Activated B cell treated with CpG ODN at 0.5 μM for 24 hours (primary cell): ENCODE data around the gene RBMS1. TPM values are rescaled to one million over a fixed set of nuclear protein-coding genes. Genes with fewer than 3 reads are reported as not detected.

Experiments
- ATAC-seq: fragments of 200-7000 bp; cut with Tn5 transposase; one replicate; pipeline ENCODE4 v1.10.0; 2021; ENCODE audit warnings: low read depth, mild to moderate bottlenecking, moderate library complexity
- CTCF ChIA-PET: fragments of 350-600 bp; sonication (Branson Sonifier 250); formaldehyde crosslinking; loops from one replicate; lab custom pipeline; 2021; ENCODE audit warnings: antibody characterized with exemption; lab: Charles Lee
- POLR2A ChIA-PET: fragments of 350-600 bp; sonication (Branson Sonifier 250); formaldehyde crosslinking; loops from one replicate; lab custom pipeline; 2021; ENCODE audit warnings: antibody characterized with exemption; lab: Charles Lee
- DNase-seq: peaks from one replicate; pipeline ENCODE4 v3.0.0; 2022
- H3K27ac Mint-ChIP-seq: one replicate; pipeline ENCODE4 v1.8.0; 2020; ENCODE audit warnings: mixed read lengths
- H3K27me3 Mint-ChIP-seq: one replicate; pipeline ENCODE4 v1.8.0; 2021; ENCODE audit warnings: mixed read lengths
- H3K36me3 Mint-ChIP-seq: one replicate; pipeline ENCODE4 v1.8.0; 2021; ENCODE audit warnings: low read depth, mixed read lengths
- H3K4me1 Mint-ChIP-seq: one replicate; pipeline ENCODE4 v1.8.0; 2021; ENCODE audit warnings: mixed read lengths
- H3K4me3 Mint-ChIP-seq: one replicate; pipeline ENCODE4 v1.8.0; 2020; ENCODE audit warnings: mild to moderate bottlenecking, mixed read lengths
- H3K9me3 Mint-ChIP-seq: one replicate; pipeline ENCODE4 v1.8.0; 2020; ENCODE audit warnings: mixed read lengths
- CTCF ChIP-seq: fragments of 200-600 bp; IDR thresholded peaks from one replicate; pipeline ENCODE4 v1.8.0; 2022; ENCODE audit warnings: antibody characterized with exemption, mild to moderate bottlenecking
- intact Hi-C: fragments of 100-400 bp; cut with micrococcal nuclease; formaldehyde crosslinking; loops from one replicate; pipeline ENCODE4 v1.15.1; 2024
- total RNA-seq: library from RNA; stranded (reverse); gene quantifications from 2 replicates; pipeline ENCODE4 v1.2.3, GENCODE V29; 2022

Gene RBMS1
- total RNA-seq, 1 donor from 2014 or later = 30.9 TPM

GRCh38 chr2:160334028-160334741 is 159.4 kb downstream of the RBMS1 start:
- H3K4me3 Mint-ChIP-seq = no peak overlapping the region
- POLR2A ChIA-PET = no interaction called here
- no peak for ATAC-seq

DNA sequence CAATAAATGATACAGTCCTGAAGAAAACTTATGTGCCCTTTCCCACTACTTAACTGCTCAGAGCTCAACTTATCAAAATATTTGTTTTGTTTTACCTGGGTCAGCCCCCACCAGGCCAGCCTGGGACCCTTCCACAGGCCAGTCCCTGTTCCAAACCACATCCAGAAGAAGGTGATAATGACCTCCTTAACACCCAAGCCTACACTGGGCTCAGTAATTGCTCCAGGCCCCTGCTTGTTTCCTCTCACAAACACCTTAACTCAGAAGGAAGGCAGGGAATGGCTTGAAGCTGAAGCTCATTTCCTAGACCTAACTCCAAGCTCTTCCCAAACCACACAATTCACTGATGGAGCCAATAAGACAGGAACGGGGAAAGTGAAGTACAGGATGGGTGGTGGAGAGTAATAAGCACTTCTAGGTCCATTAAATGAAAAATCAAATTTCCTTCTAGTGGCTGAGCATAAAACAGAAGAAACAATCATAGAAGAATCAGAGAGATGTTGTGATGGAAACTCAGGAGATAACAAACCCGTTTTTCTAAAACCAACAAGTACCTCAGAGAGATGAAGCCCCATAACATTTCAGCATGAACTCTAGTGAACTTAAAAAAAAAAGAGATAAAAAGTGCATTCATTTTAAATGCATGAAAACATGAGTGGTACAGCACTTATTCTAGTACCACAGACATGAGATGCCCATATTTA is 160.1 kb downstream of the RBMS1 start:
- intact Hi-C loops = no loop called here
- ChIA-PET CTCF (interaction anchor here (0.8 to 1.4 kb wide), 3 partner anchors 8 to 636 kb away, joined by 3 to 5 read pairs (median 3); no protein-coding TSS in a partner anchor), POLR2A (no interaction called here)
- Mint-ChIP-seq H3K9me3 (no peaks in the 10 kb centered on the region), H3K4me1 (peaks cover 30% of the 10 kb centered on the region), H3K36me3 (no peaks in the 10 kb centered on the region), H3K27me3 (no peaks in the 10 kb centered on the region), H3K27ac (no peak overlapping the region), H3K4me3 (no peak overlapping the region)
- ATAC-seq = no peak
- no peak for DNase-seq
- no peak for TF ChIP-seq CTCF

More at GRCh38 chr2:160334028-160334741, 159.4 kb downstream of the RBMS1 start:
- CTCF ChIA-PET = interaction anchor here (0.8 to 2.2 kb wide), 3 partner anchors 9 to 636 kb away, joined by 3 to 7 read pairs (median 3); no protein-coding TSS in a partner anchor
- DNase-seq = no peak
- Mint-ChIP-seq H3K9me3 (no peaks in the 10 kb centered on the region), H3K27me3 (no peaks in the 10 kb centered on the region), H3K4me1 (peaks cover 28% of the 10 kb centered on the region), H3K36me3 (no peaks in the 10 kb centered on the region), H3K27ac (no peak overlapping the region)
- intact Hi-C loops = no loop called here
- no peak for TF ChIP-seq CTCF

DNA sequence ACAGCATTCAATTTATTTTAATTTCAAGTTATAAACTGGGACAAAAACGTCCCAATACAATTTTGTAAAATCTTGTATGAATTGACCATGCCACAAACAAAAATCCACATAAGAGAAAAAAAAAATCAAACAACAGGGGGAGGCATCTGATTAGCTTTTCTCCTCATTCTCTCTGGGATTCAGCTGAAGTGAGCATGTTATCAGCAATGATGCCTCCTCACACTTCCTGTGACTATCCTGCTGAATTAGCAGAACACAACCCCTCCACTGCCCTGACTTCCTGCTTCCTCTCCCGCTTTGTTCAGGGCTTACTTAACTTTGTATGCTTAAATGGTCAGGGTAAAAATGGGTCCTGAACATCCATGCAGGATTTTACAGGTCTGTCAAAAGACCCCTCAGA is 161.3 kb downstream of the RBMS1 start:
- H3K36me3 Mint-ChIP-seq = no peaks in the 10 kb centered on the region
- no peak for ATAC-seq
- ChIA-PET CTCF (interaction anchor here (1.4 kb wide), 1 partner anchor 9 kb away, joined by 5 read pairs; no protein-coding TSS in a partner anchor), POLR2A (interaction anchor here (0.6 kb wide), 1 partner anchor 8 kb away, joined by 3 read pairs; no protein-coding TSS in a partner anchor)
- no peaks in the 10 kb centered on the region for H3K9me3 Mint-ChIP-seq
- H3K27me3 Mint-ChIP-seq = no peaks in the 10 kb centered on the region
- H3K4me1 Mint-ChIP-seq = peaks cover 36% of the 10 kb centered on the region
- intact Hi-C loops = no loop called here
- H3K4me3 Mint-ChIP-seq = no peak overlapping the region
- no peak for DNase-seq
- H3K27ac Mint-ChIP-seq = no peak overlapping the region
- TF ChIP-seq CTCF = no peak

DNA sequence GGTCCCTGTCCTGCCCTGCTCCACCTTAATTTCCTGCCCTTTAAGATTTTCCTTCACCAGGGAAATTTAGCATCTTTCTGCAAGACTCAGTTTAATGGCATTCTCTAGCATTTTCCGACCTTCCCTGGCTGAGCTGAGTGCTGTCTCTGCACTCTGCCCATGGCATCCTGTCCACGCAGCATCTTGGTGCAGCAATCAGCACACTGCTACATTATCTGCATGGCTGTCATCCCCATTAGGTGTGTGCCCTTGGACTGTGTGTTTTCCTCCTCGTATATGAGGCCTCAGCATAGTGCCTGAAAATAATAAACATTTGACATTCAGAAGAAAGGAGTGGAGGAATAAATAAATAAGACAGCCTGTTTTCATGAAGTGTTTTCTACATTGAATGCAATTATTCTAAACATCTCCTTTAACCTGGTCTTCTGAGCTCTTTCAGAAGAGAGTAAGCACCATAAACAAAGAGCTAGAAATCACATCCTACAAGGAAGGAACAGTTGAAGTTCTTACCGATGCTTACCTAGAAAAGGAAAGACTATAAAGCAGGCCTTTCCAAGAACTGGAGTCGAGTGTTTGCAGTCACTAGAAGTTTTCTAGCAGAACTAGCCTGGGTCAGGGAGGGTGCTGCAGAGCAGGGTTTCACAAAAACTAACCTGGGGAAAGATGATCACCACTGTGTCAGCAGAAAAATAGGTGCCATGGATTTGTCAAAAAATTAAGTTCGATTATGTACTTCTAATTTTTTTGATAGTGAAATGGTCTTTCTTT is 162.2 kb downstream of the RBMS1 start:
- no peak for ATAC-seq
- H3K4me3 Mint-ChIP-seq = no peak overlapping the region
- ChIA-PET POLR2A (no interaction called here), CTCF (interaction anchor here (1.6 kb wide), 1 partner anchor 22 kb away, joined by 3 read pairs; no protein-coding TSS in a partner anchor)
- no peak for TF ChIP-seq CTCF
- H3K9me3 Mint-ChIP-seq = no peaks in the 10 kb centered on the region
- no peaks in the 10 kb centered on the region for H3K27me3 Mint-ChIP-seq
- H3K4me1 Mint-ChIP-seq = peaks cover 42% of the 10 kb centered on the region
- no peaks in the 10 kb centered on the region for H3K36me3 Mint-ChIP-seq
- intact Hi-C loops = no loop called here
- H3K27ac Mint-ChIP-seq = no peak overlapping the region
- no peak for DNase-seq
